NK-92 treated with Interleukin-12 subunit alpha and Interleukin-12 subunit beta, amount 100 ng/mL, for 24 hours (cell line): ENCODE results near the gene NBEA.
"Not testable (repeated sequence)": the region's sequence is repeated elsewhere in the genome, so short reads cannot be mapped to it uniquely, and the experiment has no call there.

ENCODE experiments used
- DNase-seq: peaks from one replicate; lab custom pipeline; 2025; lab: John Stamatoyannopoulos, UW

The NBEA gene

DNA sequence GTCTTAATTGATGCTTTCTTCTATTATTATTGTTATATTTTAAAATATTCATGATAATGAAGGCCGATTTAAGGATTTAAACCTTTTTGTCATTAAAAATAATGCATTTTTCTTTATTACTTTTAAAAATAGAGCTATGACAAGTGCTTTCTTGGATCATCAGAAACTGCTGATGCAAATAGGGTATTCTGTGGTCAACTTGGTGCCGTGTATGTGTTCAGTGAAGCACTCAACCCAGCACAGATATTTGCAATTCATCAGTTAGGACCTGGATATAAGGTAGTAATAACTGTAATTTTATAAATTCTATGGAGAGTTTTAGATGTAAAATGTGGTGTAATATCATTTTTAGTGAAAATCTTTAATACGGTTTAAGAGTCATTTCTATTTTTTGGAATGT is 116.5 kb downstream of the NBEA start:
- DNase-seq: not testable (repeated sequence)

DNA sequence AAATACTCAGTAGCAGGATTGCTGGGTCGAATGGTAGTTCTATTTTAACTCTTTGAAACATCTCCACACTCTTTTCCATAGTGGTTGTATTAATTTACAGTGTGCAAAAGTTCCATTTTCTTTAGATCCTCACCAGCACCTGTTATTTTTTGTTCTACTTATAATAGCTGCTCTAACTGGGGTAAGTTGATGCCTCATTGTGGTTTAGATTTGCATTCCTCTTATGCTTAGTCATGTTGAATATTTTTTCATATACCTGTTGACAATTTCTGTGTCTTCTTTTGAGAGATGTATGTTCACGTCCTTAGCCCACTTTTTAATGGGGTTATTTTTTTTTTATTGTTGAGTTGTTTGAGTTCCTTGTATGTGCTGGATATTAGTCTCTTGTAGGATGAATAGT is 144.6 kb downstream of the NBEA start:
- DNase-seq: no peak

DNA sequence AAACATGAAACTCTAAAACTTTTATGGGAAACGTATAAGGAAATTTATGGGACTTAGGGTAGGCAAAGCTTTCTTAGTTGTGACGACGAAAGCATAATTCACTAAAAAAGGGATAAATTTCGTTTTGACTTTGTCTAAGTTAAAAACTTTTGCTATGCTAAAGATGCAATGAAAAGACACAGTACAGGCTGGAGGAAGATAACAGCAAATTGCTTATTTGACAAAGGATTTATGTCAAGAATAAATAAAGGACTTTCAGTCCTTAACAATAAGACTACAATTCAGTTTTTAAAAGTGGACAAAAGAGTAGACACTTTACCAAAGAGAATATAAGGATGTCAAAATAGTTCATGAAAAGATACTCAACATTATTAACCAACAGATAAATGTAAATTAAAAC is 150.2 kb downstream of the NBEA start:
- no peak for DNase-seq

DNA sequence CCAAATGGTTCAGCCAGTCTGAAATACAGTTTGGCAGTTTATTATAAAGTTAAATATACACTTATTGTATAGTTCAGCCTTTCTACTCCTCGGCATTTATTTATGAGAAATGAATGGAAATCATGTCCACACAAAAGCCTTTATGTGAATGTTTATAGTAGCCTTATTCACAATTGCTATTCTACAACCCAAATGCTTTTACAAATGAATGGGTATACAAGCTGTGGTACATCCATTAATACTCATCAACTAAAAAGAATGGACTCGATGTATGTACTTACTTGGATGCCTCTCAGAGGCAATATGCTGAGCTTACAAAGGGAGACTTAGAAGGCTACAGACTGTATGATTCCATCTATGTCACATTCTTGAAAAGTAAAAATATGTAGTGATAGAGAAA is 150.7 kb downstream of the NBEA start:
- no peak for DNase-seq

DNA sequence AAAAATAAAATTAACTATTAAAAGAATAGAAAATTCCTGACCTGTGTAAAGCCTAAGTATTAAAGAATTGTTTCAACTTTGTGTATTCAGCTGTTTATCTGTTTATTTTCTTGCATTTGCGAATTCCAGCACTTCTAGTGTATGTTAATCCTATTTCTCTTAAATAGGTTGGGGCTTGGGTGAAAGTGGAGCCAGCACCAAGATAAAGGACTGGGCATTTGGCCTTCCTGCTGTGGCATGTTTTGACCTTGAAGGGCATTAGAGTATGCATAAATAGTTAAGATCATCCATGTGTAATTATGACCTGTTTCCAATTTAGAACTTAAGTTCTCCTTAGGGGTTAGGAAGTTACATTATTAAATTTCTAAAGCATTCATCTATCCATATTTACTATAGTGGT is 151.3 kb downstream of the NBEA start:
- no peak for DNase-seq

DNA sequence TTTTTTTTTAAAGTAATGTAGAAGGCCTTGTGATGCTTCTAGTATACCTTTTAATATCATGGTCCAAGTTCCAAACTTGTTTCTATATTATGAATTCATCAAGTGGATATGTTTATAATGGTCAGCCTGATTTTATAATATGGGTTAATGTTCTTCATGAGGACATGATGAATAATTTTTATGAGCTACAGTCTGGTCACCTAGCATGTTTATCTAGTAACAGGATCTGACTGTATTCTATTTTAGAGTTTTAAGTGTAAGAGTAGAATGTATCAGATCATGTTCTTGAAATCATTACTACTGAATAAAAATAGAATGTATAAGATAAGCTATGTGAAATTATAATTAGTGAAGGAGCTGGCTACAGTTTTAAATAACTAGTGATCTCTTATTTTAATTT is 164.7 kb downstream of the NBEA start:
- not testable (repeated sequence) for DNase-seq

DNA sequence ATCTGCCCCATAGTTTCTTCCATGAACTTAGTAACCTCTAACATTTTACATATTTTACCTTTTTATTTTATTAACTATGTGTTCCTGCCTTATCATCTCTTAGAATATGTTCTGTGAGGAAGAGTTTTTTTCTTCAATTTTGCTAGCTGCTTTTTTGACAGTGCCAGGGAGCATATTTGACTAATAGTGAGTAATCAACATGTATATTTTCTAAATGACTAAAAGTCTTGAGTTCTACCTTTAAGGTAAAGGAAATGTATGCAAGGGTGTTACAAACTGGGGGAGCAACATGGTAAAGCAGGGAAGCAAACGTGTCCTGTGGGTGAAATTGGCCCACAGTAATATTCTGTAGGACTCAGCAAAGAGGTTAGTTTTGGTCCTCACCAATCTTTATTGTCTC is 165.5 kb downstream of the NBEA start:
- DNase-seq: no peak

DNA sequence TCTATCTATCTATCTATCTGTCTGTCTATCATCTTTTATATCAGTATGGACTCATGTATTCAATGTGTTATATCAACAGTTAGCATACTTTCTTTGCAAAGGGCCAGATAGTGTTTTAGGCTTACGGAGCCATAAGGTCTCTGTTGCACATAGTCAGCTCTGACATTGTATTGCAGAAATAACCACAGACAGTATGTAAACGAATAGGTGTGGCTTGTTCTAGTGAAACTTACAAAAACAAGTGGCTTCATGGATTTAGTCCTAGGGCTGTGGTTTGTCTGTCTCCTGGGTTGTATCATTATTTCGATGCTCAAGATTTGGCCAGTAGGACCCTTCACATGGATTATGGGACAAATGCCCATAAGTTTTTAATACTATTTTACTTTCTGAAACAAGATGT is 171.5 kb downstream of the NBEA start:
- not testable (repeated sequence) for DNase-seq

DNA sequence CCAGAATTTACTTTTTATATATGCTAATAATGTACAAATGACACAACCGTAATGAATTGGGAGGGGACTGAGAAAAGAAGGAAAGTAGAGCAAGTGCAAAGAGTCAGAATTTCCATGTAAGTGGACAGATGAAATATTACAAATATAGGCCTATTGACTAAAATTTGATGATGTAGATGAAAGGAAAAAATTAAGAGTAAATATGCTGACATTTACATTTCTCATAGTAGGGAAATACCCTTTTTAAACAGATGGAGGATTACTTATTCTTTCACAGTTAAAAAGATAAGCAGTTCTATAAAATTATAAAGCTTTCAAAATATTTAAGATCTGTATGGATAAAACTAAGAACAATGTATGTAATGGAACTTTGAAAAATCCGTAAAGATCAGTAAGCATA is 185.4 kb downstream of the NBEA start:
- no peak for DNase-seq

DNA sequence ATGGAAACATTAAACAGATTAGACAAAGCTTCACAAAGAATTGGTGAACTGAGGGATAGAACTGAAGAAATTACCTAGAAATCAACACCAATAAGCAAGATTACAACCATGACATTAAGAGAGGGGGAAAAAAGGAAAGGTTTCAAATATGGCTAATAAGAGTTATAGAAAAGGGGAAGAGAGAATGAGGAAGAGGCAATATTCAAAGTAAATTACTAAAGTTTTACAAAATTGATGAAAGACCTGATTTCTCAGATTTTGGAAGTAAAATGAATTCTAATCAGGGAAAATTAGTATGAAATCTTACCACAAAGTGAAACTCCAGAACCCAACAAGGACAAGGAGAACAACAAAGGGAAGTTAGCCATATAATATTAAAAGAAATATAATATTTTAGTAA is 187.4 kb downstream of the NBEA start:
- no peak for DNase-seq

DNA sequence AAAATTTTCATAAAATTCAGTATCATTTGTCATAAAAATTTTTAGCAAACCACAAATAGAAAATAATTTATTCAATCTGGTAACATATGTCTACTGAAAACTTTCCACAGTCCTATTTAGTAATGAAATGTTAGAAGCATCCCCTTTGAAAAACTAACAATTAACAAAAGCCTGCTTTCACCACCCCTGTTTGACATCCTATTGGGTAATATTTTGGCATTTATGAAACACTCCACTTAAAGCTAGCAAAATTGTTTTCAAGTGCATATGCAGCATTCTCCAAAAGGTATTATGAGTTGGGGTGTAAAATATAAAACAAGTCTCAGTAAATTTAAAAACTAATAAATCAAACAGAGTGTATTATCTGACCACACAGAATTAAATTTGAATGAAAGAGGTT is 189.4 kb downstream of the NBEA start:
- no peak for DNase-seq

DNA sequence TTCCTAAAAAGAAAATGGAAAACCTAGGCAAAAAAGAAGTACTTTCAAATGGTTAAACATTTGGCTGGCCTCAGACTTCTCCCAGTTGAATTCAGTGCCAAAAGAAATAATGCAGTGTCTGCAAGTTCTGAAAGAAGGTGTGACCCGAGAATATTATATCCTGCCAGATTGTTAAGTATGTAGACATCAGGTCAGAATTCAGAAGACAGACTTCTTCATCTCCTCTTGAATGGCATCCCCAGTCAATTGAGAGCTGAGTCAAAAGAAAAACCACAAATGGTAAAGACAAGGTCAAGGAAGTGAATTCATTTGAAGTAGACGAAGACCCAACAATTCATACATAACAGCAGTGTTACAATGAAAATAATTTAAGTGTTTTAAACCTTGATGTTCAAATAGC is 194.5 kb downstream of the NBEA start:
- no peak for DNase-seq

DNA sequence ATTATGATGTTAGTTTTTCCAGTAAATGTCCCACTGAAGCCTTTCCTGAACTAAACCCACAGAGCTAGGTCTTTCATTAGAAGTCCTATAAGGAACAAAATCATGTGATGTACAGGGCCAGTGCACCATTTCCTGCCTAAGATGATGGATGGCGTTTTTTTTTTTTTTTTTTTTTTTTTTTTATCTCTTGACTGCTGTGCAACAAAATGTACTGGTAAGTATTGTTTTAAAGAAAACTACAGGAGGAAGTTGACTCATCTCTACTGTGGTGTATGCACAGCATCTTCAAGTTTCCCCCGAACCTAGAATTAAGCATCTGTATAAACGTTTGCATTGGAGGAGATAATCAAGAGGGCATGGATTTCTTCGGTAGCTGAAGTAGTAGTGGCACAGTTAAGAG is 197.5 kb downstream of the NBEA start:
- no peak for DNase-seq

DNA sequence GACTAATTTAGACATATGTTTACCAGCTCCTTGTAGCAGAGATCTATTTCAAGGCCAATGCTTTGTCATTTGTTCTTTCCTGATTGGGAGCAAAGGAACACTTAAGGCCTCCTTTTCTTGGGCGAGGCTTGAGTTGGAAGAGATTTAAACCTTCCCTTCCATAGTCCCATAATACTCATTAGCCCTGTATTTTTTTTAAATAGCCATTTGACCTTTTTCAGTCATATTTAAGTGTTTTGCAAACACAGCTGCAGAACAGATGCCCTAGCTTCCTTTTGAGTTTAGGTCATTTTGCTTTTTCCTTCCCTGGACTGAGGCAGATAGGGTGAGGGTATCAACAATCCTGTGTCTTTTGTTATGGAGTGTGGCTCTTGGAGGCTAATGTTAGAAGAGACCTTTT is 198.3 kb downstream of the NBEA start:
- no peak for DNase-seq

DNA sequence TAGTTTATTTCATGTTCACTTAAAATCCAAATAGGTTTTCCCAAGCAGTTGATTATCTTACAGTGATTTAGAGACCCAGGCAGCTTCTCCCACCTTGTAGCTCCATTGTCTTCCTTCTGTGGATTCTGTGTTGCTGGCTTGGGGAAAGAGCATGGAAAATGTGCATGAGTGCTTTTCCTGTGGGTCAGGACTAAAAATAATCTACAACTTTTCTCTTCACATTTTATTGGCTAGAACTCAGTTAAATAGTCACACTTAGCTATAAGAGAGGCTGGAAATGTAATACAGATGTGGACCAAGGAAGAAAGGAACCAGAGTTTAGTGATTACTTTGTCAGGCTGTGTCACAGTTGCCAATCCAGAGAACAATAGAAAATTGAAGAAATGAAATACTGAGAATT is 198.8 kb downstream of the NBEA start:
- no peak for DNase-seq

DNA sequence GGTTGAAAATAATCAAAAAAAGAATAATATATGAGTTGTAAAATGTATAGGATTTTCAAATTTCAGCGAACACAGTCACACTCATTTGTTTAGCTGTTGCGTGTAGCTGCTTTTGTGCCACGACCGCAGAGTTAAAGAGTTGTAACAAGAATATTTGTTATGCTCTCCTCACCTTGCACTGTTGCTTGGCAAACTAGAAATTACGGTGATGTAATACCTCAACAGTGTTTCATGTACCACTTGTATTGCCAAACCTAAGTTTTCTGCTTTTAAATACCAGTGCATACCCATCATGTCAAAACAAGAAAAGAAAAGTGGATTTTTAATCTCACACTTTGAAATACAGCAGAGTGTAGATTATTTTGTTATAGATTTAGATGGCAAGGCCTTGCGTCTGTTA is 201.1 kb downstream of the NBEA start:
- DNase-seq: no peak

DNA sequence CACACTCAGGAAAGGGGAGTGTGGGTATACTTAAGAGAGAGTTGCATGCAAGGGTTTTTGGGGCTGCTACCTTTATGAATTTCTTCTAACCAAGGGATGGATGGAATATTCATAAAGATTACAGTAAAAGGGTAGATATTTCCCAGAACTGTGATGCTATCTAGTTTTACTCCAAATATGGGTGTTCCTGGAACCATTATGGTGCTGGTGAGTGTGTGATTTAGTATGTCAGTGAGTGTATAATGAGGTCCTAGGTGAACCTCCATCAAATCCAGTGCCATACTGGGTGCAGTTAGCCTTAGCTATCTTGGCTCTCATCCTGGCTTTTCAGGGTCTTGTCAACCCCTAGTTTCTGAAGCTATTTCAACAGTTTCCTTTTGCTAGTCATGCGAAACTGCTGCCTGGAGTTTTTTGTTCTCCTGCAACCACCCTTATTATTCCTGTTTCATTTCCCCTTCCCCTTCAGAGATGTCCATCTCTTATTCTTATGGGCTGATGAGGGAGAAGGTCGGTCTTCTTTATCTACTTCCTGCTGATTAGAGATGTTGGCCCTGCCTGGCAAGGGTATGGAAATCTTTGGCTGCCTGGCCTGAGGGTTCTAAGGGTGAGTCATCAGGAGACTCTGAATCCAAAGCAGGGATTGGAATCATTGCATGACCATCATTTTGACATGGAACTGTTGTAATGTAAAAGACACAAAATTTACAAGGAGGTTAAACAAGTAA is 202.3 kb downstream of the NBEA start:
- no peak for DNase-seq

DNA sequence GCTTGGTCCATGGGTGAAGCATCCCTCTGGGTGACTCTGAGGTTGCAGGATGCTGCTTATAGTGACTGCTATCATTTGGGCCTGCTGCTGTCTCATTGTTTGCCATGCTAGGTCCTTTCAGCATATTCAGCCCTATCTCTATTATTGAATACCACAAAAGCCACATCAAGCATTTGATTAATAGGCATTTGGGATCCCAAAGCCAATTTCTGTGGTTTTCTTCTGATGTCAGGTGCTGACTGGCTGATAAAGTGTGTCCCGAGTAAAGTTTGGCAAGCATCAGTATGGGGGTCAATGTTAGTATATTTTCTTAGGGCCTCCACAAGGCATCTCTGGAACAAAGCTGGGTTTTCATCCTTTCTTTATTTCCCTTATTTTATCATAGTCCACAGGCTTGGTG is 204.6 kb downstream of the NBEA start:
- DNase-seq: no peak

DNA sequence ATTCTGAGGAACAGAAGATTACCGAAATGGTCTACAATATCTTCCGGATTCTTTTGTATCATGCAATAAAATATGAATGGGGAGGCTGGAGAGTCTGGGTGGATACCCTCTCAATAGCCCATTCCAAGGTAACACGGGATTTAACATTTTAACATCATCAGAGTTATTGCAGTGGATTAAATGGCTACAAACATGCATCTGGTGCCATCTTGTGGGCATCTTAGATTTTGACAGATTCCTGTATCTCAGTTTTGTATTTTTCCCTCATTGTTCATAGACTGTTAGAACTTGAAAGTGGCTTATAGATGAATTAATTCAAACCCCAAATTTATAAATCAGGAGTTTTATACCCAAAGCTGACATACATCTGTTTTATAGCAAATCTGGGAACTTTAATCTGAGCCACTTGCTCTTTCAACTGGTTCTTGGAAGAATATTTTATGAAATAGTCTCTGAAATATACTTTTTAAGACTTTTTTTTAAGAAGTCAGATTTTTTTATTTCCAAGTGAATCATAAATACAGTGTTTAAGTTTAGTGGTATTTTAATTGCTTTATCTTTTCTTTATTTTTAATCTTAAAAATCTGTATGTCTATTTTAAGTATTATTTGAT is 215.2 kb downstream of the NBEA start:
- DNase-seq: no peak

DNA sequence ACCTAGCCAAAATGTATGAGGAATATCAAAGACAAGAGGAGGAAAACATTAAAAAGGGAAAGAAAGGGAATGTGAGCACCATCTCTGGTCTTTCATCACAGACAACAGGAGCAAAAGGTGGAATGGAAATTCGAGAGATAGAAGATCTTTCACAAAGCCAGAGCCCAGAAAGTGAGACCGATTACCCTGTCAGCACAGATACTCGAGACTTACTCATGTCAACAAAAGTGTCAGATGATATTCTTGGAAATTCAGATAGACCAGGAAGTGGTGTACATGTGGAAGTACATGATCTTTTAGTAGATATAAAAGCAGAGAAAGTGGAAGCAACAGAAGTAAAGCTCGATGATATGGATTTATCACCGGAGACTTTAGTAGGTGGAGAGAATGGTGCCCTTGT is 217.0 kb downstream of the NBEA start:
- no peak for DNase-seq

DNA sequence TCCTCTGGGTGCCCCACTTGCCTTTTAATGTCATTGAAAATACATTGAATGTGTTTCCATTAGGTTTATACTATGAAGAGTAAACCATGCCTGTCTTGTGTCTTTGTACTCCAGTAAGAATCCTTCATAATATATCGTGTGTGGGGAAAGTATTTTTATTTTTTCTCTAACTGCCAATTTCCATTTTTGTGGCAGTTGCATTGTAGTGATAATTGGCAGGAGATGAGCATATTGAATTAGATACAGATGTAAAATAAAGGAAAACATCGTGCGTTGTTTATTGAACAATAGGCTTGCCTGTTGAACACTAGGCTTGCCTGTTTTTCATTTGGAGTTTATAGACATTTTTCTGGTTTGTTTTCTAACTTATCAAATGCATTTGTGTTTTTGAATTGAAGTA is 218.8 kb downstream of the NBEA start:
- no peak for DNase-seq

DNA sequence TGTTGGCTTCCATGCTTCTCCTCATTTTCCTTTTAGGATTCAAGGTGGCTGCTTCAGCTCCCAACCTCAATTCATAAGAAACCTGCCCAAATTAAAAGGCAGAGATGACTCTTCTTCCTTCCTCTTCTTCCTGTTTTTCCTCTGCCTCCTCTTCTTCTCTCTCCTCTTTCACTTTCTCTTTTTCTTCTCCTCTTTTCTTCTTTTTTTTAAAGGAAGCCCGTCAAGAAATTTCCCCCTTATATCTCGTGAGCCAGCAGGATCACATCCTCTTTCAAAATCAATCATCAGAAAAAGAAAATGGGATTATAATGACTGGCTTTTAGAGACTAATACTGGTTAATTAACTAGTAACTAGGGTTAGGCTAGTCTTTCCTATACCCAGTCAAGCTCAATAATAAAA is 220.3 kb downstream of the NBEA start:
- no peak for DNase-seq

DNA sequence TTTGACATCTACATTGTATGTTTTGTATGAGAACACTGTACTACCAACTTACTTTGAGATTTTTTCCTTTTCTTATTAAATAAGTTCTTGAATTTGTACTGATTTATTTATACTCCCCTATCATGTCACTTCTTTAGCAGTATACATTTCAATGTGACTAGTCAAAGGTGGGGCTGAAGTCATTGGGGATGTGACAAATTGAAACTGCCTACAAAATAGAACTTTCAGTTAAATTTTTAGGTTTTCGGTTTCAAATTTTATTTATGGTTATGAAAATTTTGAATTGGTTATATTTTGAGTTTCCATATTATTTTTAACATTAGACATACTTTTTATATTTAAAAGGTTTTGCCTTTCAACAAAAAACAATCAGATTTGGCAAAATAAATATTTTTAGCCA is 221.6 kb downstream of the NBEA start:
- no peak for DNase-seq

DNA sequence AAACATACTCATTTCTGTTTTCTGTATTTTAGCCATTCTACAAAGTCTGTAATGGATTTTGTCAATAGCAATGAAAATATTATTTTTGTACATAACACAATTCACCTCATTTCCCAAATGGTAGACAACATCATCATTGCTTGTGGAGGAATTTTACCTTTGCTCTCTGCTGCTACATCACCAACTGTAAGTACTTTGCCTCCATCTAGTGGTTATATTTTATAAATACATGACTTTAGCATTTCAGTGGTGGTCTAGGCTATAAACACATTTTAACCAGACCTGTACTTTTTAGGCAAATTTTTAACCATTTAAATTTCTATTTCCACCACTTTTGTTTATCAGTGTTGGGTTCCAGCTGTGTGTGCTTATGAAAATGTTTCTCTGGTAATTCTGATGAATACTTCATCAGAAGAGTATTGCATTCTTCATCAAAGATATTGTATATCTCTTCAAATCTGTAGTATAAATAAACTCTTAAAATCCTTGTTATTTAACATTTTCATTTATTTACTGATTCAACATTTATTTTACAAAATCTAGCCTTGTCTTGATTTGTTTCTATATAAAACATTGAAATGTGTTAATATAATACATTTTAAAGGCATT is 222.4 kb downstream of the NBEA start:
- DNase-seq: no peak
